Mammary microvascular endothelial cell (primary cell): ENCODE data around the gene CDK15. TPM values are rescaled to one million over a fixed set of nuclear protein-coding genes. Genes with fewer than 3 reads are reported as not detected.

Source experiments
- total RNA-seq: library from RNA; depleted of rRNA; stranded (reverse); fragments of >200 nt; gene quantifications from 2 replicates; pipeline ENCODE4 v1.2.3, GENCODE V29; 2015

Gene CDK15
- total RNA-seq: 0.07 TPM in 1 of 2 replicates, not detected in the other

DNA sequence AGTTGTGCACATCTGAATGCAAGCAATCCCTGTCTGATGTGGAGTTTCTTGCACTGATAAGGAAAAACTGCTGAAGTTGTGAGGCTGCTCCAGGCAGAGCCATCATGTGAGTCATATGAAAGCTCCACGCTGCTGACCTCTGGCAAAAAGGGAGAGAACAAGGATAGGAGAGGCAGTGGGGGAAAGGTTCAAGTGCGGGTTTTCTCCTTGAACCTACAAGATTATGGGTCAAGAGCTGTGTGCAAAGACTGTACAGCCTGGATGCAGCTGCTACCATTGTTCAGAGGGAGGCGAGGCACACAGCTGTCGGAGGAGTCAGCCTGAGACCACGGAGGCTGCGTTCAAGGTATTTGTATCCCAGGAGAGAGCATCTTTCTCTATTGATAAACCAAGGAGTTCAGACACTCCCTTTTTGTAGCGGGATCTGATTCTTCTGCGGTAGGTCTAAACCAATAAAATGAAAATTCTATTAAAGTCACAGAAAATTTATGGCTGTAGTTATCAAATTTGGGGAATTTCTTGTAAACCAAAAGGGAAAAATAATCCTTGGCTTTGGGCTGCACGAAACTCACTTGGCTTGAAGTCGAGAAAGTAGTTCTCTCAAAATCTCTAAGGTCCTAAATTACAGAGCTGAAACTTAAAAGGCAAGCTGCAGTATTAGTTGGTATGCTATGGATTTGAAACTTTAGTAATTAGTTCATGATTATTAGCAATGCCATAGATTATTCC lies at the start of gene CDK15:
TSS of gene CDK15 (plus strand) at position 96 of the 729 bp plus-strand sequence. CDS start at position 224, 128 bp downstream.

DNA sequence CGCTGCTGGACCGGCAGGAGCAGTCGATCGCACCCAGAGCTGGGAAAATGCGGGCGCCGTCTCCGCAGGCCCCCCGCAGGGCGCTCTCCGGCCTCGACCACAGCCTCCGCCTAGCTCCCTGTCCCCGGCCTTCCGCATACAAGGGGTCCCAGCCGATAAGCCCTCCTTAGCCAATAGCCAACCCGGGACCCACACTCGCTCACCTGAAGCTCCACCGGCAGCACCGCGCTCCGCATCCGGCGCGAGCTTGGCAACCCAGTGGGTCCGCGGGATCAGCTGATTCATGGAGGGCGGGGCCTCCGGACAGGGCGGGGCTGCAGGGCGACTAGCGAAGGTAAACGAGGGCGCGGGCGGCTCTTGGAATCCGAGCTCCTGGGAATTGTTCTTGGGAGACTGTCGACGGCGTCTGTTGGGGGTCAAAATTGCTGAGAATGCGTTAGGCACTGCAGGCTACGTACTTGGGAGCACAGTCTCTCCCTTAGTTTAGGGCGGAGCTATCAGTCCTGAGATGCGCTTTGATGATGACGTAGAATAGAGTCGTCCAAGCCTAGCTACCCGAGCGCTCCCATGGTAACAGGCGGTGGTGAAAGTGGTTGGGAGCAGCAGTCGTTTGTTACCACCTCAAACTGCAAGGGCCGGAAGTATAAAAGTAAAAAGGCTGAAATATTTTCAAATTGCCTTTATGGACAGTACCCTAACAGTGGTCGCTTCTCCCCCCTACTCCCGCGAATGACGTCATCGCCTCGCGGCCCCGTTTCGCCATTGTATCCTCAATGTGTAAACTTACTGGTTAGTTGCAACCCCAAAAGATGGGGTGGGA lies 25.5 kb upstream of the CDK15 start, which contains the start of gene ALS2:
TSS of gene ALS2 (minus strand) at position 260 of the 820 bp plus-strand sequence. CDS start 12,048 bp downstream, outside the sequence.

Other genes starting within 250 kb of the CDK15 start
- 38.1 and 49.4 TPM in 2 replicates for gene TMEM237, start 163.0 kb upstream of the CDK15 start, total RNA-seq
- 8.3 and 13.2 TPM in 2 replicates for gene MPP4, start 107.9 kb upstream of the CDK15 start, total RNA-seq
- 18.2 and 20.8 TPM in 2 replicates for gene ALS2, start 25.6 kb upstream of the CDK15 start, total RNA-seq
- 0.27 TPM in 1 of 2 replicates, not detected in the other for gene FZD7, start 227.3 kb downstream of the CDK15 start, total RNA-seq